Measurements from ENCODE around the gene AQP9. TPM values are rescaled to one million over a fixed set of nuclear protein-coding genes. Genes with fewer than 3 reads are reported as not detected.

The AQP9 gene
- total RNA-seq, 6 experiments from 2014 or later = 72.9 to 350 (median 156) TPM

GRCh38 chr15:58178668-58179067 is 40.5 kb downstream of the AQP9 start:
- TF ChIP-seq CTCF (IDR thresholded peaks at IDR 0.05) = no peak
- no peak for TF ChIP-seq POLR2A (IDR thresholded peaks at IDR 0.05)
- DNase-seq (no peak), ATAC-seq (no peak)
- no peaks in the 10 kb centered on the region for H3K9me3 ChIP-seq
- no peaks in the 10 kb centered on the region for H3K27me3 ChIP-seq
- no peak overlapping the region for H3K27ac ChIP-seq
- no peak overlapping the region for H3K4me3 ChIP-seq
- WGBS (ENCODE audit: insufficient coverage, low coverage, low lambda C conversion rate, missing lambda C conversion rate) = 100% methylated on average over 1 of the region's 1 CpG
- H3K4me1 ChIP-seq = no peaks in the 10 kb centered on the region
- H3K36me3 ChIP-seq = peaks cover 0 to 73% (median 10%) of the 10 kb centered on the region in 4 donors
- intact Hi-C loops (cut with DNase I) = loop anchor here in 1 of 2 donors (10.0 kb wide), 1 partner anchor 64 kb away; no protein-coding TSS in a partner anchor

- no peak for DNase-seq
- intact Hi-C loops (cut with DNase I) = loop anchor here in 1 of 2 donors (10.0 kb wide), 1 partner anchor 64 kb away; no protein-coding TSS in a partner anchor
- Histone ChIP-seq H3K4me3 (no peak overlapping the region), H3K27me3 (no peaks in the 10 kb centered on the region), H3K36me3 (peaks cover 0 to 72% (median 10%) of the 10 kb centered on the region in 4 donors), H3K27ac (no peak overlapping the region), H3K9me3 (no peaks in the 10 kb centered on the region), H3K4me1 (no peaks in the 10 kb centered on the region)
- no peak for ATAC-seq
- no peak for TF ChIP-seq CTCF (IDR thresholded peaks at IDR 0.05)
- no peak for TF ChIP-seq POLR2A (IDR thresholded peaks at IDR 0.05)
- 96% methylated on average over 4 of the region's 7 CpGs for WGBS (ENCODE audit: insufficient coverage, low coverage, low lambda C conversion rate, missing lambda C conversion rate)
Measured at GRCh38 chr15:58179206-58179605, 41.0 kb downstream of the AQP9 start.

- 73% methylated on average over 7 of the region's 8 CpGs for WGBS (ENCODE audit: insufficient coverage, low coverage, low lambda C conversion rate, missing lambda C conversion rate)
- TF ChIP-seq POLR2A (IDR thresholded peaks at IDR 0.05) (no peak), CTCF (IDR thresholded peaks at IDR 0.05) (no peak)
- peaks cover 0 to 65% (median 10%) of the 10 kb centered on the region in 4 donors for H3K36me3 ChIP-seq
- no peaks in the 10 kb centered on the region for H3K9me3 ChIP-seq
- no peak overlapping the region for H3K27ac ChIP-seq
- ATAC-seq = no peak
- no peak for DNase-seq
- H3K4me1 ChIP-seq = no peaks in the 10 kb centered on the region
- no peak overlapping the region for H3K4me3 ChIP-seq
- H3K27me3 ChIP-seq = no peaks in the 10 kb centered on the region
- intact Hi-C loops (cut with DNase I) = loop anchor here in 1 of 2 donors (10.0 kb wide), 1 partner anchor 65 kb away; no protein-coding TSS in a partner anchor
Measured at GRCh38 chr15:58179741-58180381, 41.7 kb downstream of the AQP9 start.

GRCh38 chr15:58182460-58183163 is 44.4 kb downstream of the AQP9 start:
- Histone ChIP-seq H3K27me3 (no peaks in the 10 kb centered on the region), H3K4me3 (no peak overlapping the region), H3K4me1 (no peaks in the 10 kb centered on the region), H3K27ac (no peak overlapping the region), H3K36me3 (peaks cover 0 to 46% (median 10%) of the 10 kb centered on the region in 4 donors), H3K9me3 (no peaks in the 10 kb centered on the region)
- intact Hi-C loops (cut with DNase I) = no loop called here
- ATAC-seq (peak; percentile 80 to 89 (median 82)), DNase-seq (peak in 1 of 3 donors; percentile 52)
- 17% methylated on average over 8 of the region's 9 CpGs for WGBS (ENCODE audit: insufficient coverage, low coverage, low lambda C conversion rate, missing lambda C conversion rate)
- TF ChIP-seq CTCF (IDR thresholded peaks at IDR 0.05) (peak; percentile 68 to 83 (median 76)), POLR2A (IDR thresholded peaks at IDR 0.05) (no peak)
